GM23338 (cell line): ENCODE measurements around the gene EMC9. TPM values are rescaled to one million over a fixed set of nuclear protein-coding genes. Genes with fewer than 3 reads are reported as not detected.

ENCODE experiments used
- ATAC-seq: fragments of 200-7000 bp; cut with Tn5 transposase; 3 replicates; pipeline ENCODE4 v1.9.1; 2020
- DNase-seq: peaks from one replicate; pipeline ENCODE4 v3.0.0-alpha.2; 2015; ENCODE audit warnings: low spot score
- H2AFZ ChIP-seq: fragments of 200-600 bp; sonication (generic); 2 replicates; pipeline ENCODE4 v1.8.0; 2016; ENCODE audit warnings: antibody characterized with exemption, mild to moderate bottlenecking, moderate library complexity
- H3F3A ChIP-seq: fragments of 200-600 bp; sonication (generic); replicated peaks from 2 replicates; pipeline ENCODE4 v1.8.0; 2017; ENCODE audit warnings: antibody characterized with exemption, mixed run types, low read depth
- H3K27ac ChIP-seq: fragments of 200-600 bp; sonication (generic); 2 replicates; pipeline ENCODE4 v1.6.1; 2016; ENCODE audit warnings: low read depth
- H3K27me3 ChIP-seq: fragments of 200-600 bp; sonication (generic); 2 replicates; pipeline ENCODE4 v1.8.0; 2016; ENCODE audit warnings: mild to moderate bottlenecking, mixed run types, moderate library complexity; ENCODE audit not compliant: insufficient read depth
- H3K36me3 ChIP-seq: fragments of 200-600 bp; sonication (generic); 2 replicates; pipeline ENCODE4 v1.8.0; 2016; ENCODE audit warnings: mild to moderate bottlenecking; ENCODE audit not compliant: insufficient read depth
- H3K4me1 ChIP-seq: fragments of 200-600 bp; sonication (generic); 2 replicates; pipeline ENCODE4 v1.8.0; 2016; ENCODE audit warnings: mild to moderate bottlenecking, moderate library complexity; ENCODE audit not compliant: insufficient read depth
- H3K4me2 ChIP-seq: fragments of 200-600 bp; sonication (generic); 2 replicates; pipeline ENCODE4 v1.7.1; 2017; ENCODE audit warnings: mixed run types
- H3K4me3 ChIP-seq: fragments of 200-600 bp; sonication (generic); 2 replicates; pipeline ENCODE4 v1.6.1; 2016; ENCODE audit warnings: mixed run types
- H3K79me2 ChIP-seq: fragments of 200-600 bp; sonication (generic); replicated peaks from 2 replicates; pipeline ENCODE4 v1.8.0; 2017; ENCODE audit warnings: mild to moderate bottlenecking; ENCODE audit not compliant: insufficient read depth
- H3K9me2 ChIP-seq: fragments of 200-600 bp; sonication (generic); 2 replicates; pipeline ENCODE4 v1.8.0; 2017; ENCODE audit not compliant: insufficient read depth
- H4K20me1 ChIP-seq: fragments of 200-600 bp; sonication (generic); replicated peaks from 2 replicates; pipeline ENCODE4 v1.8.0; 2017; ENCODE audit warnings: mild to moderate bottlenecking; ENCODE audit not compliant: insufficient read depth
- H3K27ac Mint-ChIP-seq: 2 replicates; pipeline ENCODE4 v1.8.0; 2020; ENCODE audit warnings: inconsistent platforms, mild to moderate bottlenecking, moderate library complexity, mixed read lengths
- H3K27me3 Mint-ChIP-seq: 3 replicates; pipeline ENCODE4 v1.8.0; 2022; ENCODE audit warnings: low read depth, mild to moderate bottlenecking, moderate library complexity, mixed read lengths, inconsistent platforms; ENCODE audit not compliant: insufficient read depth, poor library complexity
- H3K36me3 Mint-ChIP-seq: 3 replicates; pipeline ENCODE4 v1.8.0; 2021; ENCODE audit warnings: low read depth, mild to moderate bottlenecking, inconsistent platforms, moderate library complexity, mixed read lengths
- H3K4me1 Mint-ChIP-seq: 3 replicates; pipeline ENCODE4 v1.8.0; 2020; ENCODE audit warnings: mild to moderate bottlenecking, inconsistent platforms, mixed read lengths
- H3K4me3 Mint-ChIP-seq: 3 replicates; pipeline ENCODE4 v1.8.0; 2021; ENCODE audit warnings: moderate library complexity, mild to moderate bottlenecking, inconsistent platforms, mixed read lengths
- H3K9me3 Mint-ChIP-seq: 3 replicates; pipeline ENCODE4 v1.8.0; 2020; ENCODE audit warnings: moderate library complexity, mild to moderate bottlenecking, inconsistent platforms, mixed read lengths
- CREB1 ChIP-seq: fragments of 250-450 bp; sonication (Bioruptor Pico); IDR thresholded peaks from 2 replicates; pipeline ENCODE4 v1.5.0; 2020; ENCODE audit warnings: low read depth, mild to moderate bottlenecking, moderate library complexity
- ETS1 ChIP-seq: IDR thresholded peaks from 2 replicates; pipeline ENCODE4 v1.6.1; 2016; ENCODE audit warnings: antibody characterized with exemption
- EZH2 ChIP-seq: fragments of 200-600 bp; sonication (generic); IDR thresholded peaks from one replicate; pipeline ENCODE4 v1.8.0; 2017; ENCODE audit warnings: antibody characterized with exemption, mild to moderate bottlenecking, low read depth; ENCODE audit not compliant: unreplicated experiment
- EZH2phosphoT487 ChIP-seq: fragments of 200-600 bp; sonication (generic); IDR thresholded peaks from one replicate; pipeline ENCODE4 v1.8.1; 2018; ENCODE audit warnings: antibody characterized with exemption; ENCODE audit not compliant: unreplicated experiment
- JUNB ChIP-seq: IDR thresholded peaks from one replicate; pipeline ENCODE4 v1.6.1; 2016; ENCODE audit warnings: antibody characterized with exemption; ENCODE audit not compliant: unreplicated experiment
- NANOG ChIP-seq: IDR thresholded peaks from 2 replicates; pipeline ENCODE4 v1.6.1; 2016; ENCODE audit warnings: antibody characterized with exemption, borderline replicate concordance
- POLR2AphosphoS5 ChIP-seq: IDR thresholded peaks from 2 replicates; pipeline ENCODE4 v1.6.1; 2016; ENCODE audit warnings: antibody characterized with exemption, low read depth
- STAT1 ChIP-seq: IDR thresholded peaks from one replicate; pipeline ENCODE4 v1.6.1; 2016; ENCODE audit warnings: antibody characterized with exemption; ENCODE audit not compliant: unreplicated experiment
- ZNF114 ChIP-seq: fragments of 250-450 bp; sonication (Bioruptor Pico); IDR thresholded peaks from 2 replicates; pipeline ENCODE4 v1.5.0; 2020; ENCODE audit warnings: mild to moderate bottlenecking, moderate library complexity
- ZNF462 ChIP-seq: fragments of 250-450 bp; sonication (Bioruptor Pico); IDR thresholded peaks from 2 replicates; pipeline ENCODE4 v1.5.0; 2020; ENCODE audit warnings: mild to moderate bottlenecking, moderate library complexity
- polyA plus RNA-seq: library from polyadenylated mRNA; unstranded; fragments of >200 nt; fragmentation: Nextera tagmentation; extraction: Ambion mirVana; gene quantifications from 2 replicates; pipeline ENCODE4 v1.2.1, GENCODE V29; 2016
- total RNA-seq: library from RNA; depleted of rRNA; stranded (reverse); fragments of >200 nt; shearing (Covaris generic); gene quantifications from 2 replicates; pipeline ENCODE4 v1.2.3, GENCODE V29; 2014

The EMC9 gene
- total and polyA plus RNA-seq, 2 experiments from 2014 or later: 30.0 to 64.2 TPM

- Histone ChIP-seq H3F3A (no peaks in the 10 kb centered on the region), H3K4me2 (no peak overlapping the region), H3K4me1 (no peaks in the 10 kb centered on the region), H3K4me3 (no peak overlapping the region), H3K27ac (no peak overlapping the region), H3K9me2 (no peaks in the 10 kb centered on the region), H3K79me2 (no peaks in the 10 kb centered on the region), H3K36me3 (no peaks in the 10 kb centered on the region; the same call in 1 of the 2 replicates), H4K20me1 (no peaks in the 10 kb centered on the region; the same call in 1 of the 2 replicates), H3K27me3 (no peaks in the 10 kb centered on the region), H2AFZ (no peak overlapping the region)
- DNase-seq (no peak), ATAC-seq (no peak)
- Mint-ChIP-seq H3K4me3 (no peak overlapping the region), H3K27ac (no peak overlapping the region), H3K36me3 (peaks cover 79% of the 10 kb centered on the region), H3K4me1 (no peaks in the 10 kb centered on the region), H3K27me3 (peaks cover 34% of the 10 kb centered on the region), H3K9me3 (peaks cover 3% of the 10 kb centered on the region; the same call in 2 of the 3 replicates)
- no peak for TF ChIP-seq JUNB
- no peak for TF ChIP-seq CREB1 (CRISPR knock-in tag)
- no peak for TF ChIP-seq STAT1
- no peak for TF ChIP-seq POLR2AphosphoS5
These were observed 40.1 kb upstream of the EMC9 start for GRCh38 chr14:24181371-24182077.

- Histone ChIP-seq H3K36me3 (no peaks in the 10 kb centered on the region; the same call in 1 of the 2 replicates), H3K27ac (no peak overlapping the region), H3K4me3 (no peak overlapping the region), H3K4me1 (no peaks in the 10 kb centered on the region), H2AFZ (no peak overlapping the region), H3K9me2 (no peaks in the 10 kb centered on the region), H3K79me2 (no peaks in the 10 kb centered on the region), H3F3A (no peaks in the 10 kb centered on the region), H4K20me1 (no peaks in the 10 kb centered on the region; the same call in 1 of the 2 replicates), H3K4me2 (no peak overlapping the region), H3K27me3 (no peaks in the 10 kb centered on the region)
- no peak for DNase-seq
- Mint-ChIP-seq H3K36me3 (peaks cover 69% of the 10 kb centered on the region), H3K4me1 (no peaks in the 10 kb centered on the region), H3K4me3 (no peak overlapping the region), H3K9me3 (peaks cover 3% of the 10 kb centered on the region; the same call in 2 of the 3 replicates), H3K27ac (no peak overlapping the region), H3K27me3 (peaks cover 29% of the 10 kb centered on the region)
- ATAC-seq: no peak
- TF ChIP-seq ZNF462 (no peak), ZNF114 (no peak), STAT1 (no peak), ETS1 (no peak), EZH2phosphoT487 (no peak), NANOG (no peak), POLR2AphosphoS5 (no peak), EZH2 (no peak)
These were observed 38.8 kb upstream of the EMC9 start for GRCh38 chr14:24179961-24180796.
